Kidney glomerular epithelial cell (primary cell): Measurements from ENCODE around the gene SUPV3L1.
A peak's percentile ranks its signal among the peaks of the same experiment; 100 is the strongest.
"Not testable (repeated sequence)": the region's sequence is repeated elsewhere in the genome, so short reads cannot be mapped to it uniquely, and the experiment has no call there.

Source experiments
- DNase-seq: peaks from one replicate; lab custom pipeline; 2025; lab: John Stamatoyannopoulos, UW

Gene SUPV3L1

GRCh38 chr10:69232252-69232651 lies 52.2 kb downstream of the SUPV3L1 start:
- DNase-seq, result peak; percentile 11

GRCh38 chr10:69232736-69233480 lies 52.9 kb downstream of the SUPV3L1 start:
- DNase-seq, result no peak

GRCh38 chr10:69234447-69234846 lies 54.4 kb downstream of the SUPV3L1 start:
- no peak for DNase-seq

DNA sequence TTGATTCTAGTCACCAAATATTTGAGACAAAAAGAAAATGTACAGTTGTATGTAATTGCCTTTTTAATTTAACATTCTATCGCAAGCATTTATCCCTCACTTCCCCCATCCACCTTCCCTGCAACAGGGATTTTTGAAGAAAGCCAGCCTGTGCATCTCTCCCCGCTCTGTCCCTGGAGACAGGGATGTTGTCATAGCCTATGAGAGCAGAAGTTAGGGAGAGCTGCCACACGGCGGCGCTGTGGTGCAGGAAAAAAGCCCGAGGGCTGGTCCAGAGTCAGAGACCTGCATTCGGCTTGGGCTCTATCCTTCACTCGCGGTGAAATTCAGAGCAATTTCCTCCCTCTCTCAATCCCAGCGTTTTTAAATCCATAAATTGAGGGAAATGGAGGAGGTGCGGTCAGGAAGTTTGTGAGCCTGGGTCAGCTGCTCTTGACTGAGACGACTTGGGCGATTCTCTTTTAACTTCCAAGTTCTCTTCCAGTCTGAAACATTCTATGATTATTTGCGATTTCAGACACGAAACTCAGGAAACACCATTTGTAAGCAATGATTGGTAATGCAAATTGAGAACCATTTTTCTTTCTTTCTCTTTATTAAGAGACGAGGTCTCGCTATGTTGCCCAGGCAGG lies 57.6 kb downstream of the SUPV3L1 start:
- DNase-seq, result peak; percentile 76

DNA sequence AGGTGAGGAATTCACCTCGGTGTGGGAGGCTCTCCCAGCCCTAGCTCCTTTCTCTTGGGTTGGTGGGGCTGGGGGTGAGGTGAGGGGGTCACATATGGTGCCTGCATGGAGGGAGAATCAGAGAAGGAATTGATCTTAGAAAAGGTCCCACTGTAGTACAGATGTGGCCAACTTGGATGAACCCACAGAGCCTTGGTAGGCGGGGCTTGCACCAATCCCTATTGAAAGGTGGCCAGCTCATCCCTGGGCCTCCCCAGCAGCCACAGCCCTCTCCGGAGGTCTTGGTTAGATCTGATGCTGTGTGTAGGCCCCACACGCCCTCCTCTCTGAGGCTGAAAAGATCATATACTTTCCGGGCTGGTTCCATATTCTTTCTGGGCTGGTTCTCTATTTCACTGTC lies 59.1 kb downstream of the SUPV3L1 start:
- no peak for DNase-seq

DNA sequence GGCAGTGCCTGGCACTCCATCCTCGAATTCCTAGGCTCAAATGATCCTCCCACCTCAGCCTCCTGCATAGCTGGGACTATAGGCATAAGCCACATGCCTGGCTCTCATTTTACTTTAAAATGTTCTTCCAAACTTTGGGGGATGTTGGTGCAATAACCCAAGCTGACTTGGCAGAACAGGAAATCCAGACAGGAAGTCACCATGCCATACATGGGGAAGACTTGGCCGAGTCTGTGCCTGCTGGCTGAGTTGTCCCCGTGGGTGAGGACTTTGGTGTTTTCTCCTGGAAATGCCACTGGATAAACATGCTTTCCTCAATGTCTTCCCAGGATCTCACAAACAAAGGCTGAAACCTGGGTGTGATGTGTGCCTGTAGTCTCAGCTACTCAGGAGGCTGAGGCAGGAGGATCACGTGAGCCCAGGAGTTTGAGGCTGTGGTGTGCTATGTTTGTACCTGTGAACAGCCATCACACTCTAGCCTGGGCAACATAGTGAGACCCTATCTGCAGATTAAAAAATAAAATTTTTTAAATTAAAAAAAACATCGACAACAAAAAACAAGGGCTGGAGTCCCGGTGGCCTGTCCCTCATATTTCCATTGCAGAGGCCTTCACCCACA lies 59.9 kb downstream of the SUPV3L1 start:
- DNase-seq, result no peak

GRCh38 chr10:69240455-69240854 lies 60.4 kb downstream of the SUPV3L1 start:
- DNase-seq, result no peak

GRCh38 chr10:69241575-69241974 lies 61.5 kb downstream of the SUPV3L1 start:
- DNase-seq, result no peak

- DNase-seq, result no peak
These were observed 62.2 kb downstream of the SUPV3L1 start for GRCh38 chr10:69242040-69242851.

DNA sequence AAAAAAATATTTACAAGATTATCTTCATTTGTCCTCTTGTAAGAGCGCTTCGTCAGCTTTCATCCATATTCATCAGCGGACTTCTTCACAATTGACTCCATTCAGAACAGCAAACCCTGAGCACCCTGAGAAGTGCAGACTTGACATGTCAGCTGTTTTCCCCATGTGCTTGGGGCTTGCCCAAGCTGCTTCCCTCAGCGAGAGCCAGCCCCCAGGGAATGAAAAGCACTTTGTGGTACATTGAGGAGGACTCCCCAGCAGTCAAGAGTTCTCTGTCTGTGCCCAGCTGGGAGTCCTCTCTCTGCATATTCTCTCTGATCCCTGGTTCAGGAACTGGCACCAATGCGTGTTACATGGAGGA lies 62.8 kb downstream of the SUPV3L1 start:
- DNase-seq, result no peak

- no peak for DNase-seq
These were observed 63.8 kb downstream of the SUPV3L1 start for GRCh38 chr10:69243817-69244216.

GRCh38 chr10:69246036-69246435 lies 66.0 kb downstream of the SUPV3L1 start:
- no peak for DNase-seq

DNA sequence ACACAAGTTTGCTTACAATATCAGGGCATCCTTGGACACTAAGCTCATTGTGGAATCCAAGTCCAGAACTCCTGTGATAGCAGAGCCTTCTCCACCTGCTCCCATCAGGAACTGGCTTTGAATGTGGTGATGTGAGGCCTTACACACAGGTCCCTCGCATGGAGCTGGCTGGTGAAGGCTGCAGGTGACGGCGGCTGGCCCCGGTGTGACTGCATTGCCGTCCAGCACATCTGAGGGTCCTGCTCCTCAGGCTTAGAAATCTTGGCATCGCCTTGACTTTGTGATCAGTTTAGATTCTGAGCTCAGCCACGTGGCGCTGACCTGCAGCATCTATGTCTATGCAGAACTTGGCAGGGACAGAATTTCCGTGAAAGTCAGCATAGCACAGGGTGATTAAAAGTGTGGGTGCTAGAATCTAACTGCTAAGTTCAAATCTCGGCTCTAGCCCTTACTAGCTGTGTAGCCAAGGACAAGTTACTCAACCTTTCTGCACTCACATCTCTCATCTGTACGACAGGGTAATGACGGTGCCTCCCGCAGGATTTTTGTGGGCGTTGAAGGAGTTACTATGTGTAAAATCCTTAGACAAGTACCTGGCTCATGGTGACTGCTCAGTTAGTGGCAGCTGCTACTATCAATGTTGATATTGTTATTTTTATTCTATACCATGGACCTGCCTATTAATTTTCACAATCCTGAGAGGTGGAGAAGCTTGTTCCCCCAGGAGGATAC lies 66.7 kb downstream of the SUPV3L1 start:
- DNase-seq, result no peak

GRCh38 chr10:69247313-69247710 lies 67.3 kb downstream of the SUPV3L1 start:
- no peak for DNase-seq

DNA sequence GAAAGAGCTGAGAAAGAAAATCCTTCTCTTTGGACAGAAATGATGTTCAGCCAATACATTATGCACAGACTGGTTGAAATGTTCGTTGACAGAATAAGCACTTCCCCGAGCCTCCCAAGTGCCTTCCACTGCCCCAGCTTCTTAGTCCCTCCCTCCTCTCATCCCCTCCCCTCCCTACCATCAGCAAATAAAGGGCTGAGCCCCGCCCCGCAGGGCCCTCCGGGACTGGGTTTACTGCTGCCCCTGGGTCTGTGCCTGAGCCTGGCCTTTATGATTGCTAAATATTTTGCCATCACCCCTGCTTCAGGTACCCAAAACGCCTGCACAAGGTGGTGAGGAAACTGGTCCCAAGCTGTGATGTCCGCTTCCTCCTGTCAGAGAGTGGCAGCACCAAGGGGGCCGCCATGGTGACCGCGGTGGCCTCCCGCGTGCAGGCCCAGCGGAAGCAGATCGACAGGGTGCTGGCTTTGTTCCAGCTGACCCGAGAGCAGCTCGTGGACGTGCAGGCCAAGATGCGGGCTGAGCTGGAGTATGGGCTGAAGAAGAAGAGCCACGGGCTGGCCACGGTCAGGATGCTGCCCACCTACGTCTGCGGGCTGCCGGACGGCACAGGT lies 68.2 kb downstream of the SUPV3L1 start:
- no peak for DNase-seq

- no peak for DNase-seq
These were observed 70.0 kb downstream of the SUPV3L1 start for GRCh38 chr10:69250041-69250440.

- DNase-seq, result not testable (repeated sequence)
These were observed 71.4 kb downstream of the SUPV3L1 start for GRCh38 chr10:69251417-69251816.

GRCh38 chr10:69253171-69253570 lies 73.1 kb downstream of the SUPV3L1 start:
- DNase-seq, result no peak

DNA sequence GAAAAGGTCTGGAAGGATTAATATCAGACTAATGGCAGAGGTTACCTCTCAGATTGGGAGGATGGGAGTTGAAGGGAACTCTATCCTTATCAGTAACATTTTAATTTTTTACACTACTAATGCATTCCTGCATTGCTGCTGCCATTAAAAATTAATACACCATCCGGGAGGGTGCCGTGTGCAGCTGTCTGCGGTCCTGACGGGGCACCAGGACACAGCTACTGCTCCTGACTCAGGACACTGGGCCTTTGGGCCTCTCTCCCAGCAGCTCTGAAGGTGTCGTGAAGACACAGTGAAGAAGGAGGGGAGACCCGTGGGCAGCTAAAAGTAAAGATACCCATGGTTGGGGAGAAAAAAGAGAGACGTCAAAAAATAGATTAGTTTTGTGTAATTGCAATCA lies 74.8 kb downstream of the SUPV3L1 start:
- DNase-seq, result no peak
